K562 (cell line): ENCODE results near the gene TARBP1. TPM values are rescaled to one million over a fixed set of nuclear protein-coding genes. Genes with fewer than 3 reads are reported as not detected.

Experiments
- ARID1B ChIP-seq: fragments of 450-650 bp; IDR thresholded peaks from 2 replicates; pipeline ENCODE4 v1.6.1; 2016; ENCODE audit warnings: antibody characterized with exemption, mild to moderate bottlenecking, inconsistent platforms
- ARNT ChIP-seq, 2 experiments: fragments of 450-650 bp; IDR thresholded peaks; 2 replicates each; pipeline ENCODE4 v1.6.1; 2016; ENCODE audit warnings: mild to moderate bottlenecking in 1 of 2
- BRD9 ChIP-seq: fragments of 450-650 bp; IDR thresholded peaks from 2 replicates; pipeline ENCODE4 v1.6.1; 2018; ENCODE audit warnings: low read depth; ENCODE audit not compliant: partially characterized antibody
- C11orf30 ChIP-seq: fragments of 450-650 bp; IDR thresholded peaks from 2 replicates; pipeline ENCODE4 v1.6.1; 2016; ENCODE audit warnings: low read depth, mild to moderate bottlenecking
- CXXC5 ChIP-seq: fragments of 250-450 bp; sonication (Bioruptor Pico); IDR thresholded peaks from 2 replicates; pipeline ENCODE4 v1.8.0; 2022; ENCODE audit warnings: inconsistent platforms, mild to moderate bottlenecking, moderate library complexity
- GABPA ChIP-seq: fragments of 200-800 bp; sonication (Bioruptor generic); conservative IDR thresholded peaks from 2 replicates; pipeline ENCODE4 v1.6.1; 2016; ENCODE audit warnings: low read depth, missing genetic modification characterization, missing compliant biosample characterization
- MECOM ChIP-seq: fragments of 250-450 bp; sonication (Bioruptor Pico); IDR thresholded peaks from 2 replicates; pipeline ENCODE4 v1.8.0; 2022; ENCODE audit warnings: inconsistent platforms
- MYC ChIP-seq, 2 experiments: fragments of 250-450 bp in 1 of 2; sonication (Bioruptor Pico) in 1 of 2; IDR thresholded peaks; 2 replicates each; pipeline versions ENCODE4 v1.5.1 to v1.6.1; 2012 to 2021; ENCODE audit warnings: low read depth in 2 of 2, borderline replicate concordance in 1 of 2, improper control_type of control experiment in 1 of 2, low read length in 1 of 2, mild to moderate bottlenecking in 1 of 2, moderate library complexity in 1 of 2
- NFRKB ChIP-seq: fragments of 450-650 bp; IDR thresholded peaks from 2 replicates; pipeline ENCODE4 v1.6.1; 2016; ENCODE audit warnings: low read depth
- NR2C1 ChIP-seq, 2 experiments: fragments of 450-650 bp; IDR thresholded peaks; 2 replicates each; pipeline ENCODE4 v1.6.1; 2017; ENCODE audit warnings: mild to moderate bottlenecking in 2 of 2, antibody characterized with exemption in 1 of 2, inconsistent platforms in 1 of 2, missing compliant biosample characterization in 1 of 2, missing genetic modification characterization in 1 of 2
- PRPF4 ChIP-seq: fragments of 200-400 bp; formaldehyde crosslinking; IDR thresholded peaks from one replicate; pipeline ENCODE4 v1.6.1; 2017; ENCODE audit warnings: low read length, low read depth, mild to moderate bottlenecking; ENCODE audit not compliant: insufficient read depth, poor library complexity, severe bottlenecking
- RBM22 ChIP-seq: fragments of 200-400 bp; formaldehyde crosslinking; IDR thresholded peaks from 2 replicates; pipeline ENCODE4 v1.6.1; 2018; ENCODE audit warnings: low read length, low read depth; ENCODE audit not compliant: poor library complexity, severe bottlenecking
- SMAD4 ChIP-seq: fragments of 250-450 bp; sonication (Bioruptor Pico); conservative IDR thresholded peaks from 2 replicates; pipeline ENCODE4 v1.8.0; 2021; ENCODE audit warnings: inconsistent platforms, mild to moderate bottlenecking, moderate library complexity
- SMARCC2 ChIP-seq: fragments of 450-650 bp; IDR thresholded peaks from 2 replicates; pipeline ENCODE4 v1.6.1; 2017; ENCODE audit warnings: antibody characterized with exemption, moderate library complexity, mild to moderate bottlenecking, low read depth
- ZNF76 ChIP-seq: fragments of 250-450 bp; sonication (Bioruptor Pico); IDR thresholded peaks from 2 replicates; pipeline ENCODE4 v1.4.0; 2020; ENCODE audit warnings: mild to moderate bottlenecking, moderate library complexity, borderline replicate concordance
- polyA plus RNA-seq, 8 experiments: library from polyadenylated mRNA; depleted of rRNA in 4 of 8; stranded (reverse) in 5 of 8; unstranded in 3 of 8; fragments of >200 nt; fragmentation: Nextera tagmentation in 2 of 8; fragmentation: Illumina TruSeq in 1 of 8; extraction: Ambion mirVana in 2 of 8; extraction: Trizol in 1 of 8; gene quantifications; 2 replicates each; pipeline versions ENCODE4 v1.2.1 to v1.2.3, GENCODE V29; 2011 to 2014; ENCODE audit warnings: inconsistent platforms in 1 of 8, missing spikeins in 1 of 8
- total RNA-seq, 7 experiments: library from RNA; depleted of rRNA in 6 of 7; stranded (reverse); fragments of >200 nt in 6 of 7; fragmentation: Illumina TruSeq in 2 of 7; extraction: Trizol in 2 of 7; gene quantifications; 2 replicates each; pipeline versions ENCODE4 v1.2.1 to v1.2.3, GENCODE V29; 2011 to 2021; ENCODE audit warnings: low replicate concordance in 1 of 7
- TF ChIP-seq, protein P1 (sequence below): fragments of 450-650 bp; formaldehyde crosslinking; IDR thresholded peaks from 2 replicates; pipeline ENCODE4 v1.4.0; 2020; ENCODE audit warnings: mild to moderate bottlenecking, mixed read lengths
- TF ChIP-seq, protein P2 (sequence below), 2 experiments: fragments of 450-650 bp in 1 of 2; sonication (generic) in 1 of 2; formaldehyde crosslinking in 1 of 2; IDR thresholded peaks in 1 of 2; conservative IDR thresholded peaks in 1 of 2; 2 replicates each; pipeline versions ENCODE4 v1.6.1 to v1.8.1; 2016 to 2023; ENCODE audit warnings: mild to moderate bottlenecking in 2 of 2, moderate library complexity in 2 of 2, inconsistent platforms in 1 of 2, missing genetic modification reagents in 1 of 2
- TF ChIP-seq, protein P3 (sequence below), 2 experiments: fragments of 450-650 bp; conservative IDR thresholded peaks; 2 replicates each; pipeline ENCODE4 v1.6.1; 2017; ENCODE audit warnings: mild to moderate bottlenecking in 2 of 2, moderate library complexity in 2 of 2
- TF ChIP-seq, protein P4 (sequence below): fragments of 250-450 bp; sonication (Bioruptor Pico); IDR thresholded peaks from 2 replicates; pipeline ENCODE4 v1.5.0; 2021

The TARBP1 gene
- total and polyA plus RNA-seq, 9 of the 15 experiments (the other 6 are each of a cell fraction or from before 2014, with no cell fraction given) = 8.8 to 48.0 (median 22.9) TPM

DNA sequence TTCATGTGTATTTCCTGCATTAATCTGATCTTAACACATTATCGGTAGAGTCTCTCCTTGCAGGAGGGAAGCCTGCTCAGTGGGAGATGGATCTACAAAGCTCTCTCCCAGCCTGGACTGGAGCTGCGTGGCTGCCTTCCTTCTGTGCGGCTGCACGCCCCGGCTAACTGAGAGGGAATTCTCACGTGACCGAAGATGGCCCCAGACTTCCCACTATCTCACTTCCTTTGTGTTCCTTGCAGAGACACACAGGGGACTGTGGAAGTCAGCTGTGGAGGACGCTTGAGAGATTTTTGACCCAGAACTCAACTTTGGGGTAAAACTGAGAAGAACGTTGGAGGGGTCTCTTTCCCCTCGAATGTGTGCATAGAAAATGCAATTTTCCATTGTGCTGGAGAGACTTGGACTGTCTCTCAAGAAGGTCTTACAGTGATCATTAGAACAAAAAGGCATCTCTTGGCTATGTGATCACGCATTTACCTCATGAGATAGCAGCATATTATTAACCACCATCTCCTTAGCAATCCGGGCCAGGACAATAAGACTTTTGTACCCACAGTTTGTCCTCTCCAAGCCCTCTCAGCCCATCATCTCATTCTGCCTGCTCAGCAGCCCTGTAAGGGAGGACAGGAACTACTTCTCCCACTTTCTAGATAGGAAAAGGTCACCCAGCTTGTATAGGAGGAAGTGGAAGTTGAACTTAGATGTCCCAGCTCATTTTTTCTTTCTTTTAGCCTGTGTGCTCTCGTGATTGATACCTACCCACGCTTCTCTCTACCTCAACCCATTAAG, 49.3 kb upstream of the TARBP1 start (continued):
- TF ChIP-seq ZNF76 (CRISPR knock-in tag) (0 out of 2 replicates have a peak, but pooled peaks have one; percentile 37), C11orf30 (peak; percentile 70), ARID1B (peak; percentile 38; the same call in 1 of the 2 replicates), SMARCC2 (0 out of 2 replicates have a peak, but pooled peaks have one; percentile 40), GABPA (tag) (peak; percentile 62), ARNT (IDR thresholded peaks at IDR 0.05) (peak in 1 of 2 experiments; percentile 44; a peak in 1 of 4 replicates), MYC (IDR thresholded peaks at IDR 0.05; ENCODE audit: low read depth, low read length) (peak; percentile 71), MYC (CRISPR knock-in tag; IDR thresholded peaks at IDR 0.05; ENCODE audit: borderline replicate concordance, low read depth) (no peak), SMAD4 (peak; percentile 88), PRPF4 (no peak), BRD9 (peak; percentile 47), NR2C1 (IDR thresholded peaks at IDR 0.05) (peak; percentile 77; the same call in 1 of the 2 replicates), NR2C1 (tag; IDR thresholded peaks at IDR 0.05) (peak; percentile 88), RBM22 (no peak), NFRKB (peak; percentile 86), CXXC5 (peak; percentile 87), MECOM (peak; percentile 87)
- TF ChIP-seq, protein P1, sequence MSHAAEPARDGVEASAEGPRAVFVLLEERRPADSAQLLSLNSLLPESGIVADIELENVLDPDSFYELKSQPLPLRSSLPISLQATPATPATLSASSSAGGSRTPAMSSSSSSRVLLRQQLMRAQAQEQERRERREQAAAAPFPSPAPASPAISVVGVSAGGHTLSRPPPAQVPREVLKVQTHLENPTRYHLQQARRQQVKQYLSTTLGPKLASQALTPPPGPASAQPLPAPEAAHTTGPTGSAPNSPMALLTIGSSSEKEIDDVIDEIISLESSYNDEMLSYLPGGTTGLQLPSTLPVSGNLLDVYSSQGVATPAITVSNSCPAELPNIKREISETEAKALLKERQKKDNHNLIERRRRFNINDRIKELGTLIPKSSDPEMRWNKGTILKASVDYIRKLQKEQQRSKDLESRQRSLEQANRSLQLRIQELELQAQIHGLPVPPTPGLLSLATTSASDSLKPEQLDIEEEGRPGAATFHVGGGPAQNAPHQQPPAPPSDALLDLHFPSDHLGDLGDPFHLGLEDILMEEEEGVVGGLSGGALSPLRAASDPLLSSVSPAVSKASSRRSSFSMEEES (CRISPR knock-in tag) = peak; percentile 97
- TF ChIP-seq, protein P2, sequence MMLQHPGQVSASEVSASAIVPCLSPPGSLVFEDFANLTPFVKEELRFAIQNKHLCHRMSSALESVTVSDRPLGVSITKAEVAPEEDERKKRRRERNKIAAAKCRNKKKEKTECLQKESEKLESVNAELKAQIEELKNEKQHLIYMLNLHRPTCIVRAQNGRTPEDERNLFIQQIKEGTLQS (IDR thresholded peaks at IDR 0.05) = no peak
- TF ChIP-seq, protein P2 (CRISPR knock-in tag; conservative IDR thresholded peaks at IDR 0.05) = no peak
- TF ChIP-seq, protein P3, sequence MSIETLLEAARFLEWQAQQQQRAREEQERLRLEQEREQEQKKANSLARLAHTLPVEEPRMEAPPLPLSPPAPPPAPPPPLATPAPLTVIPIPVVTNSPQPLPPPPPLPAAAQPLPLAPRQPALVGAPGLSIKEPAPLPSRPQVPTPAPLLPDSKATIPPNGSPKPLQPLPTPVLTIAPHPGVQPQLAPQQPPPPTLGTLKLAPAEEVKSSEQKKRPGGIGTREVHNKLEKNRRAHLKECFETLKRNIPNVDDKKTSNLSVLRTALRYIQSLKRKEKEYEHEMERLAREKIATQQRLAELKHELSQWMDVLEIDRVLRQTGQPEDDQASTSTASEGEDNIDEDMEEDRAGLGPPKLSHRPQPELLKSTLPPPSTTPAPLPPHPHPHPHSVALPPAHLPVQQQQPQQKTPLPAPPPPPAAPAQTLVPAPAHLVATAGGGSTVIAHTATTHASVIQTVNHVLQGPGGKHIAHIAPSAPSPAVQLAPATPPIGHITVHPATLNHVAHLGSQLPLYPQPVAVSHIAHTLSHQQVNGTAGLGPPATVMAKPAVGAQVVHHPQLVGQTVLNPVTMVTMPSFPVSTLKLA (conservative IDR thresholded peaks at IDR 0.05) = peak; percentile 14 to 38; a peak in 1 of 4 replicates
- TF ChIP-seq, protein P4, sequence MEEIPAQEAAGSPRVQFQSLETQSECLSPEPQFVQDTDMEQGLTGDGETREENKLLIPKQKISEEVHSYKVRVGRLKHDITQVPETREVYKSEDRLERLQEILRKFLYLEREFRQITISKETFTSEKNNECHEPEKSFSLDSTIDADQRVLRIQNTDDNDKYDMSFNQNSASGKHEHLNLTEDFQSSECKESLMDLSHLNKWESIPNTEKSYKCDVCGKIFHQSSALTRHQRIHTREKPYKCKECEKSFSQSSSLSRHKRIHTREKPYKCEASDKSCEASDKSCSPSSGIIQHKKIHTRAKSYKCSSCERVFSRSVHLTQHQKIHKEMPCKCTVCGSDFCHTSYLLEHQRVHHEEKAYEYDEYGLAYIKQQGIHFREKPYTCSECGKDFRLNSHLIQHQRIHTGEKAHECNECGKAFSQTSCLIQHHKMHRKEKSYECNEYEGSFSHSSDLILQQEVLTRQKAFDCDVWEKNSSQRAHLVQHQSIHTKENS (CRISPR knock-in tag) = no peak
